Peyer's patch (tissue), 4 donors: ENCODE measurements around the gene SLC39A9.

ENCODE experiments used
- POLR2A ChIP-seq, 2 donors: fragments of 450-650 bp; IDR thresholded peaks; one replicate each; pipeline ENCODE4 v1.5.1; 2017; ENCODE audit warnings: antibody characterized with exemption in 2 of 2, mild to moderate bottlenecking in 2 of 2, moderate library complexity in 2 of 2
- TF ChIP-seq, protein P1 (sequence below), 6 experiments: fragments of 450-650 bp in 4 of 6; fragments of 200-600 bp in 2 of 6; sonication (generic) in 1 of 6; IDR thresholded peaks; one replicate each; pipeline ENCODE4 v1.5.1; 2017 to 2019; ENCODE audit warnings: antibody characterized with exemption in 6 of 6, mild to moderate bottlenecking in 3 of 6, moderate library complexity in 1 of 6

DNA sequence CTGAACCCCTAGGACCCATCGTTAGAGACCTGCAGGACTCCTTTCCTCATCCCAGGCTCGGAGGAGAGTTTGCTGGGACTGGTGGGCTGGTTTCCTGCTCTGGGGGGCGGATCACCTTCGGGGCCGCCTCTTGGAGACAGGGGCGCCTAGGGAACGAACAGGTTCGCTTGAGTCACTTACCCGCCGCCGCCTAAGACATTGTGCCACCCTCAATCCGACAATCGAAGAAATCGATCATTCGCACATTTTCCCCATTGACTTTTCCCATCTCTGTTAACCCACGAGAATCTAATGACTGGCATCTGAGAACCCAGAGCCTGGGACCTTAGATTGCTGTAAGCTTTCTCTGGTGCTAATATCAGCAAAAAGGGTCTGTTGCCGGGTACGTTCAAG lies 322 bp downstream of the SLC39A9 start:
- no peak for TF ChIP-seq POLR2A (IDR thresholded peaks at IDR 0.05)
- TF ChIP-seq, protein P1, sequence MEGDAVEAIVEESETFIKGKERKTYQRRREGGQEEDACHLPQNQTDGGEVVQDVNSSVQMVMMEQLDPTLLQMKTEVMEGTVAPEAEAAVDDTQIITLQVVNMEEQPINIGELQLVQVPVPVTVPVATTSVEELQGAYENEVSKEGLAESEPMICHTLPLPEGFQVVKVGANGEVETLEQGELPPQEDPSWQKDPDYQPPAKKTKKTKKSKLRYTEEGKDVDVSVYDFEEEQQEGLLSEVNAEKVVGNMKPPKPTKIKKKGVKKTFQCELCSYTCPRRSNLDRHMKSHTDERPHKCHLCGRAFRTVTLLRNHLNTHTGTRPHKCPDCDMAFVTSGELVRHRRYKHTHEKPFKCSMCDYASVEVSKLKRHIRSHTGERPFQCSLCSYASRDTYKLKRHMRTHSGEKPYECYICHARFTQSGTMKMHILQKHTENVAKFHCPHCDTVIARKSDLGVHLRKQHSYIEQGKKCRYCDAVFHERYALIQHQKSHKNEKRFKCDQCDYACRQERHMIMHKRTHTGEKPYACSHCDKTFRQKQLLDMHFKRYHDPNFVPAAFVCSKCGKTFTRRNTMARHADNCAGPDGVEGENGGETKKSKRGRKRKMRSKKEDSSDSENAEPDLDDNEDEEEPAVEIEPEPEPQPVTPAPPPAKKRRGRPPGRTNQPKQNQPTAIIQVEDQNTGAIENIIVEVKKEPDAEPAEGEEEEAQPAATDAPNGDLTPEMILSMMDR (IDR thresholded peaks at IDR 0.05), result no peak
